NT2/D1 (cell line): ENCODE data around the gene ITPR2.

Source experiments
- DNase-seq: peaks from one replicate; pipeline ENCODE4 v3.0.0-alpha.2; 2011; ENCODE audit warnings: low read depth, low spot score
- H3K27me3 ChIP-seq: 2 replicates; pipeline ENCODE4 v1.6.0; 2011; ENCODE audit warnings: mild to moderate bottlenecking; ENCODE audit not compliant: insufficient read length, insufficient read depth
- H3K36me3 ChIP-seq: 2 replicates; pipeline ENCODE4 v1.6.1; 2011; ENCODE audit warnings: mild to moderate bottlenecking, low read length, mixed read lengths; ENCODE audit not compliant: insufficient read depth, insufficient read length
- H3K4me1 ChIP-seq: 2 replicates; pipeline ENCODE4 v1.5.1; 2011; ENCODE audit not compliant: insufficient read depth, insufficient read length
- H3K4me3 ChIP-seq: 2 replicates; pipeline ENCODE4 v1.5.1; 2011; ENCODE audit warnings: low read depth; ENCODE audit not compliant: insufficient read length
- H3K9ac ChIP-seq: 2 replicates; pipeline ENCODE4 v1.6.0; 2011; ENCODE audit warnings: low read depth; ENCODE audit not compliant: insufficient read length
- H3K9me3 ChIP-seq: 2 replicates; pipeline ENCODE4 v1.5.1; 2011; ENCODE audit warnings: mild to moderate bottlenecking, low read length; ENCODE audit not compliant: insufficient read depth
- SUZ12 ChIP-seq: IDR thresholded peaks from 2 replicates; pipeline ENCODE4 v1.6.1; 2011; ENCODE audit not compliant: insufficient read length, insufficient read depth; ENCODE audit errors: extremely low read depth
- YY1 ChIP-seq: IDR thresholded peaks from 2 replicates; pipeline ENCODE4 v1.6.1; 2011; ENCODE audit not compliant: insufficient read length, insufficient read depth
- ZNF274 ChIP-seq: IDR thresholded peaks from 2 replicates; pipeline ENCODE4 v1.6.1; 2011; ENCODE audit warnings: mild to moderate bottlenecking, low read depth, low read length

ITPR2 gene

GRCh38 chr12:26567126-26567525, 265.9 kb downstream of the ITPR2 start:
- Histone ChIP-seq H3K9ac (no peak overlapping the region), H3K36me3 (no peaks in the 10 kb centered on the region), H3K9me3 (no peaks in the 10 kb centered on the region), H3K27me3 (peaks cover 6% of the 10 kb centered on the region), H3K4me1 (no peaks in the 10 kb centered on the region), H3K4me3 (no peak overlapping the region)
- TF ChIP-seq ZNF274 (no peak), YY1 (no peak), SUZ12 (no peak)
- no peak for DNase-seq

DNA sequence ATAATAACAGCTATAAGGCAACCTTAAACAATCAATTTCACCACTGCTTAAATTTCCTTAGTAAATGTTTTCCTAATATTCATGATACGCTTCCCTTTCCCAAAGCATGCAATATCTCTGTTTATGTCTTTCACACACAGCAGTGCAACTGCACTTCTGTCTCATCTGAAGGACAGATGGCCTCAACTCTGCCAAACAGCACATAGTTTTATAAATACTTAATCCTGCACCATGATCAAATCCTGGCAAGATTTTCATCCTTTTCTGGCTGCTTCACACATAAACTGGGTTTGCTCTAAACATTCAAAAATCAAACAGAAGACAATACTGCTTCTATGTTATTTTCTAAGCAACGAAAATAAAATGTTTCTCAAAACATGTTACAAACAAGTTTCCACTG, 266.3 kb downstream of the ITPR2 start:
- no peak for DNase-seq
- no peaks in the 10 kb centered on the region for H3K9me3 ChIP-seq
- TF ChIP-seq SUZ12, result no peak

DNA sequence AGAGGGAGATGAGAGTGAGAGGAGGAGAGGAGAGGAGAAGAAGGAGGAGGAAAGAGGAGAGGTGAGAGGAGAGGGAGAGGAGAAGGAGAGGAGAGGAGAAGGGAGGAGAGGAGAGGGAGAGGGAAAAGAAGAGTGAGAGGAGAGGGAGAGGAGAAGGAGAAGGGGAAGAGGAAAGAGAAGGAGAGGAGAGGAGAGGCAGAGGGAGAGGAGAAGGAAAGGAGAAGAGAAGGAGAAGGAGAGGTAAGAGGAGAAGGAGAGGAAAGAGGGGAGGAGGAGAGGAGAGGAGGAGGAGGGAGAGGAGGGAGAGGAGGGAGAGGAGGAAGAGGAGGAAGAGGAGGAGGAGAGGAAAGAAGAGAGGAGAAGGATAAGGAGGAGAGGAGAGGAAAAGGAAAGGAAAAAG, 266.8 kb downstream of the ITPR2 start:
- TF ChIP-seq ZNF274 (no peak), YY1 (no peak), SUZ12 (no peak)
- Histone ChIP-seq H3K36me3 (no peaks in the 10 kb centered on the region), H3K9me3 (no peaks in the 10 kb centered on the region), H3K4me1 (no peaks in the 10 kb centered on the region), H3K27me3 (peaks cover 6% of the 10 kb centered on the region), H3K4me3 (no peak overlapping the region), H3K9ac (no peak overlapping the region)
- DNase-seq, result no peak

More for the DNA sequence above, 266.3 kb downstream of the ITPR2 start:
- Histone ChIP-seq H3K4me3 (no peak overlapping the region), H3K4me1 (no peaks in the 10 kb centered on the region), H3K36me3 (no peaks in the 10 kb centered on the region), H3K9ac (no peak overlapping the region), H3K27me3 (peaks cover 6% of the 10 kb centered on the region)

DNA sequence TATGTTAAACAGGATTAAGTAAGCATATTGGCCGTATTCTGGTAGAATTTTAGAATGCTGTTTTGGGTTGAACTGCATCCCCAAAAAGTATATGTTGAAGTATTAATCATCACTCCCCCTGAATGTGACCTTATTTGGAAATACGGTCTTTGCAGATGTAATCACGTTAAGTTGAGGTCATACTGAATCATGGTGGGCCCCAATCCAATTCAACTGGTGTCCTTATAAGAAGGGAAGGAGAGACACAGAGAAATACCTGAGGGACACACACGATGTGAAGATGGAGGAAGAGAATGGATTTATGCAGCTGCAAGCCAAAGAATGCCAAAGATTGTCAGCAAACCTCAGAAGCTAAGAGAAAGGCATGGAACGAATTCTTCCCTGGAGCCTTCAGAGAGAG, 268.6 kb downstream of the ITPR2 start:
- H3K4me1 ChIP-seq, result no peaks in the 10 kb centered on the region
- no peaks in the 10 kb centered on the region for H3K9me3 ChIP-seq
- no peak for DNase-seq
- no peaks in the 10 kb centered on the region for H3K36me3 ChIP-seq
- H3K27me3 ChIP-seq, result peaks cover 6% of the 10 kb centered on the region
- no peak for TF ChIP-seq YY1
- H3K9ac ChIP-seq, result no peak overlapping the region
- H3K4me3 ChIP-seq, result no peak overlapping the region

GRCh38 chr12:26563552-26563951, 269.4 kb downstream of the ITPR2 start:
- no peak for DNase-seq
- H3K4me3 ChIP-seq, result no peak overlapping the region
- no peaks in the 10 kb centered on the region for H3K4me1 ChIP-seq
- no peak overlapping the region for H3K9ac ChIP-seq
- peaks cover 6% of the 10 kb centered on the region for H3K27me3 ChIP-seq
- TF ChIP-seq SUZ12 (no peak), YY1 (no peak), ZNF274 (no peak)
- no peaks in the 10 kb centered on the region for H3K9me3 ChIP-seq
- no peaks in the 10 kb centered on the region for H3K36me3 ChIP-seq

DNA sequence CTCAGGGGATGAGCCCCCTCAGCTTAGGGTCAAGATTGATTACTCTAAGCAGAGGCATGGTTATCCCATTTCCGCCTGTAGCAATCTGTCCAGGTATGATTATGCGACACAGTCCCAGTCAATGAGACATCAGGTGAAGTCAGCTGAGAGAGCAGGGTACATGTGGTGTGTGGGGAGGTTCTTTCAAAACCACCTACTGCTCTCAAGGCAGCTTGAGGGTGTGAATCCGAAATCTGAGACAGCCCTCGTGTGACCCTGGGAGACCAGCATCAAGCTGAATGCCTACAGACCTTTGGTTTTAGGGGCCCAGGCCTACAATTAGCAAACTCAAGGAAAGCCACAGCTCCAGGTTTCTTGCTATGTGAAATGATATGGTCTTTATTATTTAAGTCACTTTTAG, 275.7 kb downstream of the ITPR2 start:
- Histone ChIP-seq H3K36me3 (no peaks in the 10 kb centered on the region), H3K27me3 (no peaks in the 10 kb centered on the region), H3K9ac (no peak overlapping the region), H3K4me3 (no peak overlapping the region), H3K4me1 (no peaks in the 10 kb centered on the region), H3K9me3 (no peaks in the 10 kb centered on the region)
- TF ChIP-seq YY1, result no peak
- TF ChIP-seq SUZ12, result no peak
- no peak for TF ChIP-seq ZNF274
- no peak for DNase-seq

DNA sequence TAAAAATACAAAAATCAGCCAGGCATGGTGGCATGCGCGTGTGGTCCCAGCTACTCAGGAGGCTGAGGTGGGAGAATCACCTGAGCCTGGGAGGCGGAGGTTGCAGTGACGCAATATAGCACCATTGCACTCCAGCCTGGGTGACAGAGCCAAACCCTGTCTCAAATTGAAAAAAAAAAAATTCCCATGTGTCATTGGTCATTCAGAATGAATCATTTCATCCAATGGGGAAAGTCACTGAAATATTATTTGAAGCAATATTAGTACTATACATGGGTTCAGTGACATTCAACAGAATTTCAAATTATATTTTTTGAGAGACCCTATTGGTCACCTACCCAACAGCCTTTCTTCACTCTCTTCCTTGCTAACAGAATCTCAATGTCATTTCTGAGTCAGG, 276.1 kb downstream of the ITPR2 start:
- no peaks in the 10 kb centered on the region for H3K36me3 ChIP-seq
- no peak overlapping the region for H3K4me3 ChIP-seq
- H3K9me3 ChIP-seq, result no peaks in the 10 kb centered on the region
- TF ChIP-seq SUZ12, result no peak
- no peak for TF ChIP-seq ZNF274
- no peak for TF ChIP-seq YY1
- H3K9ac ChIP-seq, result no peak overlapping the region
- no peak for DNase-seq
- no peaks in the 10 kb centered on the region for H3K4me1 ChIP-seq
- no peaks in the 10 kb centered on the region for H3K27me3 ChIP-seq

- DNase-seq, result no peak
- Histone ChIP-seq H3K9me3 (no peaks in the 10 kb centered on the region), H3K9ac (no peak overlapping the region), H3K36me3 (no peaks in the 10 kb centered on the region), H3K27me3 (no peaks in the 10 kb centered on the region), H3K4me1 (no peaks in the 10 kb centered on the region), H3K4me3 (no peak overlapping the region)
- no peak for TF ChIP-seq SUZ12
- TF ChIP-seq ZNF274, result no peak
- no peak for TF ChIP-seq YY1
Observed at GRCh38 chr12:26555139-26555538, 277.9 kb downstream of the ITPR2 start.

GRCh38 chr12:26554332-26554731, 278.7 kb downstream of the ITPR2 start:
- H3K9me3 ChIP-seq, result no peaks in the 10 kb centered on the region
- H3K36me3 ChIP-seq, result no peaks in the 10 kb centered on the region
- H3K4me1 ChIP-seq, result no peaks in the 10 kb centered on the region
- no peak for DNase-seq
- TF ChIP-seq ZNF274 (no peak), SUZ12 (no peak), YY1 (no peak)
- no peaks in the 10 kb centered on the region for H3K27me3 ChIP-seq
- H3K4me3 ChIP-seq, result no peak overlapping the region
- H3K9ac ChIP-seq, result no peak overlapping the region
